ENCODE measurements around the gene PTPDC1. TPM values are rescaled to one million over a fixed set of nuclear protein-coding genes. Genes with fewer than 3 reads are reported as not detected.

The PTPDC1 gene
- total and polyA plus RNA-seq, 2 experiments from 2014 or later: 4.4 to 6.1 TPM

GRCh38 chr9:94120854-94121376, 36.7 kb downstream of the PTPDC1 start:
- H3K9me2 ChIP-seq (ENCODE audit: insufficient read depth): no peaks in the 10 kb centered on the region
- no peak overlapping the region for H2AFZ ChIP-seq
- H3K4me2 ChIP-seq (ENCODE audit: unreplicated experiment): no peak overlapping the region
- H3K9ac ChIP-seq: no peak overlapping the region
- H3K27me3 ChIP-seq (replicated peaks; ENCODE audit: insufficient read depth): no peaks in the 10 kb centered on the region
- H3F3A ChIP-seq (ENCODE audit: insufficient read depth): no peaks in the 10 kb centered on the region
- H3K9me3 ChIP-seq (ENCODE audit: low read depth): no peaks in the 10 kb centered on the region
- DNase-seq: no peak
- no peaks in the 10 kb centered on the region for H3K4me1 ChIP-seq (ENCODE audit: insufficient read depth)
- in situ Hi-C loops (cut with MboI): no loop called here
- no peak overlapping the region for H3K4me3 ChIP-seq
- H3K27ac ChIP-seq: no peak overlapping the region
- no peaks in the 10 kb centered on the region for H4K20me1 ChIP-seq (ENCODE audit: insufficient read depth)
- 89 to 93% methylated on average over 5 of the region's 5 CpGs for WGBS, 2 experiments (ENCODE audit: low coverage in 1 of 2, low lambda C conversion rate in 2 of 2, missing lambda C conversion rate in 2 of 2)
- 0 out of 2 replicates have a peak, but pooled peaks cover 7% of the 10 kb centered on the region for H3K36me3 ChIP-seq (ENCODE audit: low read depth)
- H3K79me2 ChIP-seq (ENCODE audit: insufficient read depth): no peaks in the 10 kb centered on the region
- TF ChIP-seq EZH2phosphoT487 (IDR thresholded peaks at IDR 0.05; ENCODE audit: insufficient read depth, low read depth) (no peak), EZH2 (IDR thresholded peaks at IDR 0.05; ENCODE audit: insufficient read depth, poor library complexity, severe bottlenecking) (no peak)

- no peak overlapping the region for H3K4me2 ChIP-seq (ENCODE audit: unreplicated experiment)
- no peak overlapping the region for H3K9ac ChIP-seq
- in situ Hi-C loops (cut with MboI): no loop called here
- no peaks in the 10 kb centered on the region for H3K4me1 ChIP-seq (ENCODE audit: insufficient read depth)
- no peaks in the 10 kb centered on the region for H3K9me3 ChIP-seq (ENCODE audit: low read depth)
- H3K36me3 ChIP-seq (ENCODE audit: low read depth): 0 out of 2 replicates have a peak, but pooled peaks cover 7% of the 10 kb centered on the region
- H3K79me2 ChIP-seq (ENCODE audit: insufficient read depth): no peaks in the 10 kb centered on the region
- H2AFZ ChIP-seq: no peak overlapping the region
- H3K27me3 ChIP-seq (replicated peaks; ENCODE audit: insufficient read depth): no peaks in the 10 kb centered on the region
- H3K27ac ChIP-seq: no peak overlapping the region
- no peak overlapping the region for H3K4me3 ChIP-seq
- WGBS, 2 experiments (ENCODE audit: low coverage in 1 of 2, low lambda C conversion rate in 2 of 2, missing lambda C conversion rate in 2 of 2): 93 to 100% methylated on average over 1 of the region's 1 CpG
- H4K20me1 ChIP-seq (ENCODE audit: insufficient read depth): no peaks in the 10 kb centered on the region
- H3F3A ChIP-seq (ENCODE audit: insufficient read depth): no peaks in the 10 kb centered on the region
- DNase-seq: no peak
- TF ChIP-seq EZH2 (IDR thresholded peaks at IDR 0.05; ENCODE audit: insufficient read depth, poor library complexity, severe bottlenecking) (no peak), EZH2phosphoT487 (IDR thresholded peaks at IDR 0.05; ENCODE audit: insufficient read depth, low read depth) (no peak)
- H3K9me2 ChIP-seq (ENCODE audit: insufficient read depth): no peaks in the 10 kb centered on the region
Observed at GRCh38 chr9:94126844-94127243, 42.6 kb downstream of the PTPDC1 start.

- Histone ChIP-seq H3K4me1 (ENCODE audit: insufficient read depth) (no peaks in the 10 kb centered on the region), H3K27ac (no peak overlapping the region), H3F3A (ENCODE audit: insufficient read depth) (no peaks in the 10 kb centered on the region), H3K4me3 (no peak overlapping the region), H3K36me3 (ENCODE audit: low read depth) (0 out of 2 replicates have a peak, but pooled peaks cover 7% of the 10 kb centered on the region), H4K20me1 (ENCODE audit: insufficient read depth) (no peaks in the 10 kb centered on the region), H2AFZ (no peak overlapping the region), H3K9me3 (ENCODE audit: low read depth) (no peaks in the 10 kb centered on the region), H3K4me2 (ENCODE audit: unreplicated experiment) (no peak overlapping the region), H3K27me3 (replicated peaks; ENCODE audit: insufficient read depth) (no peaks in the 10 kb centered on the region), H3K9ac (no peak overlapping the region), H3K9me2 (ENCODE audit: insufficient read depth) (no peaks in the 10 kb centered on the region), H3K79me2 (ENCODE audit: insufficient read depth) (no peaks in the 10 kb centered on the region)
- no peak for DNase-seq
- TF ChIP-seq EZH2phosphoT487 (IDR thresholded peaks at IDR 0.05; ENCODE audit: insufficient read depth, low read depth): no peak
- in situ Hi-C loops (cut with MboI): no loop called here
Observed at GRCh38 chr9:94127806-94128205, 43.5 kb downstream of the PTPDC1 start.

GRCh38 chr9:94128580-94128979, 44.3 kb downstream of the PTPDC1 start:
- in situ Hi-C loops (cut with MboI): no loop called here
- Histone ChIP-seq H3F3A (ENCODE audit: insufficient read depth) (no peaks in the 10 kb centered on the region), H3K4me2 (ENCODE audit: unreplicated experiment) (no peak overlapping the region), H3K4me3 (no peak overlapping the region), H2AFZ (no peak overlapping the region), H3K36me3 (ENCODE audit: low read depth) (0 out of 2 replicates have a peak, but pooled peaks cover 7% of the 10 kb centered on the region), H3K4me1 (ENCODE audit: insufficient read depth) (no peaks in the 10 kb centered on the region), H3K79me2 (ENCODE audit: insufficient read depth) (no peaks in the 10 kb centered on the region), H3K9me3 (ENCODE audit: low read depth) (no peaks in the 10 kb centered on the region), H3K27ac (no peak overlapping the region), H4K20me1 (ENCODE audit: insufficient read depth) (no peaks in the 10 kb centered on the region), H3K9ac (no peak overlapping the region), H3K9me2 (ENCODE audit: insufficient read depth) (no peaks in the 10 kb centered on the region), H3K27me3 (replicated peaks; ENCODE audit: insufficient read depth) (no peaks in the 10 kb centered on the region)
- no peak for DNase-seq
- TF ChIP-seq EZH2 (IDR thresholded peaks at IDR 0.05; ENCODE audit: insufficient read depth, poor library complexity, severe bottlenecking): no peak
- no peak for TF ChIP-seq EZH2phosphoT487 (IDR thresholded peaks at IDR 0.05; ENCODE audit: insufficient read depth, low read depth)

GRCh38 chr9:94134629-94135028, 50.4 kb downstream of the PTPDC1 start:
- peak overlapping the region; percentile 62 for H2AFZ ChIP-seq
- no peaks in the 10 kb centered on the region for H4K20me1 ChIP-seq (ENCODE audit: insufficient read depth)
- no peak for DNase-seq
- H3K9me3 ChIP-seq (ENCODE audit: low read depth): no peaks in the 10 kb centered on the region
- no peaks in the 10 kb centered on the region for H3K36me3 ChIP-seq (ENCODE audit: low read depth)
- 89 to 90% methylated on average over 7 of the region's 7 CpGs for WGBS, 2 experiments (ENCODE audit: low coverage in 1 of 2, low lambda C conversion rate in 2 of 2, missing lambda C conversion rate in 2 of 2)
- peak overlapping the region; percentile 38; the same call in 1 of the 2 replicates for H3K27ac ChIP-seq
- TF ChIP-seq EZH2 (IDR thresholded peaks at IDR 0.05; ENCODE audit: insufficient read depth, poor library complexity, severe bottlenecking) (no peak), EZH2phosphoT487 (IDR thresholded peaks at IDR 0.05; ENCODE audit: insufficient read depth, low read depth) (no peak)
- peak overlapping the region; percentile 51; the same call in 1 of the 2 replicates for H3K4me3 ChIP-seq
- peak overlapping the region; percentile 64 for H3K4me2 ChIP-seq (ENCODE audit: unreplicated experiment)
- in situ Hi-C loops (cut with MboI): no loop called here
- peaks cover 26% of the 10 kb centered on the region for H3F3A ChIP-seq (ENCODE audit: insufficient read depth)
- H3K79me2 ChIP-seq (ENCODE audit: insufficient read depth): no peaks in the 10 kb centered on the region
- H3K27me3 ChIP-seq (replicated peaks; ENCODE audit: insufficient read depth): no peaks in the 10 kb centered on the region
- H3K9me2 ChIP-seq (ENCODE audit: insufficient read depth): no peaks in the 10 kb centered on the region
- H3K4me1 ChIP-seq (ENCODE audit: insufficient read depth): peaks cover 27% of the 10 kb centered on the region
- H3K9ac ChIP-seq: peak overlapping the region; percentile 13; the same call in 1 of the 2 replicates

Measured in GM23248 (cell line).